Right lobe of liver (tissue), 6 donors: Measurements from ENCODE around the gene TPST1. TPM values are rescaled to one million over a fixed set of nuclear protein-coding genes. Genes with fewer than 3 reads are reported as not detected.

ENCODE experiments used
- ATAC-seq, 4 donors: fragments of 200-7000 bp; cut with Tn5 transposase; one replicate each; pipeline ENCODE4 v1.9.1; 2020; ENCODE audit warnings: mild to moderate bottlenecking in 4 of 4, moderate library complexity in 4 of 4
- DNase-seq, 3 donors: peaks; one replicate each; pipeline ENCODE4 v3.0.0-alpha.2; 2020
- H3K27ac ChIP-seq, 3 donors: fragments of 200-600 bp; one replicate each; pipeline ENCODE4 v1.8.0; 2022
- H3K27me3 ChIP-seq, 2 donors: fragments of 200-600 bp; one replicate each; pipeline ENCODE4 v1.8.0; 2022
- H3K36me3 ChIP-seq, 4 donors: fragments of 200-600 bp; sonication (generic) in 1 of 4; one replicate each; pipeline versions ENCODE4 v1.5.1 to v1.8.0; 2017 to 2022; ENCODE audit warnings: control low read depth in 1 of 4
- H3K4me1 ChIP-seq, 4 donors: fragments of 200-600 bp; sonication (generic) in 1 of 4; one replicate each; pipeline versions ENCODE4 v1.5.1 to v1.8.0; 2017 to 2022; ENCODE audit warnings: control low read depth in 1 of 4
- H3K4me3 ChIP-seq, 3 donors: fragments of 200-600 bp; one replicate each; pipeline ENCODE4 v1.8.0; 2022
- H3K9me3 ChIP-seq, 4 donors: fragments of 200-600 bp; sonication (generic) in 1 of 4; one replicate each; pipeline versions ENCODE4 v1.5.1 to v1.8.0; 2017 to 2022; ENCODE audit warnings: control low read depth in 1 of 4
- CTCF ChIP-seq, 4 donors: fragments of 200-600 bp in 3 of 4; fragments of 450-650 bp in 1 of 4; IDR thresholded peaks; one replicate each; pipeline versions ENCODE4 v1.5.1 to v1.8.0; 2016 to 2022; ENCODE audit warnings: antibody characterized with exemption in 4 of 4, mild to moderate bottlenecking in 2 of 4
- POLR2A ChIP-seq: fragments of 450-650 bp; IDR thresholded peaks from one replicate; pipeline ENCODE4 v1.6.1; 2017; ENCODE audit warnings: antibody characterized with exemption, mild to moderate bottlenecking
- WGBS: methylation state at CpG from one replicate; pipeline ENCODE4 v1.1.6; 2018; ENCODE audit warnings: low coverage, low lambda C conversion rate; ENCODE audit not compliant: insufficient coverage; ENCODE audit errors: missing lambda C conversion rate; 5-methylcytosine and 5-hydroxymethylcytosine counted together
- intact Hi-C, 2 donors: fragments of 100-400 bp; cut with DNase I; formaldehyde crosslinking; loops; one replicate each; pipeline versions ENCODE4 v1.11.2 to v1.14.1; 2022
- total RNA-seq, 6 experiments: library from RNA; depleted of rRNA in 2 of 6; stranded (reverse); fragments of >200 nt in 2 of 6; fragmentation: NEBNext Ultra II Directional in 3 of 6; extraction: Animal tissue kit (Norgen Biotek cat#: 25700) in 3 of 6; gene quantifications; one replicate each; pipeline versions ENCODE4 v1.1.0 to v1.2.4, GENCODE V29; 2016 to 2023
- donor health status: DM: no; HTN: yes; CAD: no.
- donor health status: DM: no; HTN: no; CAD: no.
- donor health status: DM: no; HTN: no; CAD: no.
- donor health status: DM: no; HTN: yes; CAD: no.
- donor health status: DM: no; HTN: yes; CAD: no.

Gene TPST1
- total RNA-seq, 6 experiments from 2014 or later = 18.0 to 40.5 (median 26.3) TPM

- TF ChIP-seq POLR2A (no peak), CTCF (IDR thresholded peaks at IDR 0.05) (no peak)
- H3K9me3 ChIP-seq = peaks cover 0 to 7% (median 0%) of the 10 kb centered on the region in 4 donors
- H3K27ac ChIP-seq = no peak overlapping the region
- H3K36me3 ChIP-seq = no peaks in the 10 kb centered on the region
- ATAC-seq (no peak), DNase-seq (no peak)
- intact Hi-C loops = no loop called here
- H3K27me3 ChIP-seq = no peaks in the 10 kb centered on the region
- H3K4me1 ChIP-seq = peaks cover 0 to 12% (median 0%) of the 10 kb centered on the region in 4 donors
- H3K4me3 ChIP-seq = no peak overlapping the region
These were observed 56.8 kb downstream of the TPST1 start for GRCh38 chr7:66261941-66262340.

DNA sequence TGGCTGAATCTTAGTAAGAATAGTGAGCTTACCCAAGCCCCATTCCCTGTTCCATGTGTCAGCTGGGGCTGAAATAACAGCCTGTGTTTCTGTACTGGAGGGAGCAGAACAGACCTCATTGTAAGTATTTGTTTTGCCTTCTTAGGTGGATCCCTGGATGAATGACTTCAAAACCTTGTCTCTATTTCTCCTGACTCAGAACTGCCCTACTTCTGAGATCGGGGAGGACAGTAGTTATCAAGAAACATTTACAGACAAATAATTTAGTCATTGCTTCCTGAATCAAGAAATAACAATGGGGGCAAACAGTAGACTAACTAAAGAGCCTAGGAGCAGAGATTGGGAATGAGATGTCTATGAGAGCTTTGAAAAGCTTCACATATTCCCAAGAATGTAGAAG, 58.8 kb downstream of the TPST1 start:
- intact Hi-C loops = no loop called here
- no peak overlapping the region for H3K4me3 ChIP-seq
- peaks cover 0 to 7% (median 0%) of the 10 kb centered on the region in 4 donors for H3K9me3 ChIP-seq
- DNase-seq = no peak
- no peaks in the 10 kb centered on the region for H3K27me3 ChIP-seq
- 93% methylated on average over 1 of the region's 1 CpG for WGBS
- TF ChIP-seq CTCF (IDR thresholded peaks at IDR 0.05) (no peak), POLR2A (no peak)
- H3K36me3 ChIP-seq = no peaks in the 10 kb centered on the region
- H3K27ac ChIP-seq = no peak overlapping the region
- peaks cover 0 to 6% (median 0%) of the 10 kb centered on the region in 4 donors for H3K4me1 ChIP-seq
- ATAC-seq = no peak

- TF ChIP-seq POLR2A (no peak), CTCF (IDR thresholded peaks at IDR 0.05) (no peak)
- H3K9me3 ChIP-seq = peaks cover 0 to 7% (median 0%) of the 10 kb centered on the region in 4 donors
- H3K4me1 ChIP-seq = peaks cover 0 to 6% (median 0%) of the 10 kb centered on the region in 4 donors
- H3K27me3 ChIP-seq = no peaks in the 10 kb centered on the region
- intact Hi-C loops = no loop called here
- H3K4me3 ChIP-seq = no peak overlapping the region
- ATAC-seq (peak in 1 of 4 donors; percentile 27), DNase-seq (no peak)
- no peak overlapping the region for H3K27ac ChIP-seq
- WGBS = 100% methylated on average over 1 of the region's 1 CpG
- no peaks in the 10 kb centered on the region for H3K36me3 ChIP-seq
These were observed 60.4 kb downstream of the TPST1 start for GRCh38 chr7:66265566-66265965.

DNA sequence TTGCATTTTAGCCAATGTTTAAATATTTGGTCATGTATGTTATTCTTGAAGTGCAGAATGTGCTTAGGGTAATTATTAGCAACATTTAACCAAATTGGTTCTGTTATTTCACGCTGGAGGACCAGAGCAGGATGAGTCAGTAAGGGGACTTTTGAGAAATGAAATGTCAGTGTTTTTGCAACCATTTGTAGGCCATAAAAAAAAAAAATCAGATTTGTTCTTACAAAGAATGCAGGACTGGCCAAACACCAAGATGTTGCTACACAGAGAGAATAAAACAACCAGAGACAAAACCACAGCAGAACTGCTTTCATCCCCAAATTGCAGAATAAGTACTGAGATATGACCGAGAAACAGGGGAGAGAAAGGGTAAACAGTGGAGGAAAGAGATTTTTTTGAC, 62.1 kb downstream of the TPST1 start:
- Histone ChIP-seq H3K27ac (no peak overlapping the region), H3K36me3 (no peaks in the 10 kb centered on the region), H3K27me3 (no peaks in the 10 kb centered on the region), H3K4me3 (no peak overlapping the region), H3K4me1 (peaks cover 0 to 6% (median 0%) of the 10 kb centered on the region in 4 donors), H3K9me3 (peaks cover 0 to 7% (median 0%) of the 10 kb centered on the region in 4 donors)
- DNase-seq (no peak), ATAC-seq (peak in 3 of 4 donors; percentile 30 to 79 (median 48))
- TF ChIP-seq CTCF (IDR thresholded peaks at IDR 0.05) (no peak), POLR2A (no peak)
- 22% methylated on average over 2 of the region's 2 CpGs for WGBS
- intact Hi-C loops = no loop called here

- Histone ChIP-seq H3K36me3 (no peaks in the 10 kb centered on the region), H3K9me3 (peaks cover 0 to 7% (median 0%) of the 10 kb centered on the region in 4 donors), H3K27ac (no peak overlapping the region), H3K4me3 (no peak overlapping the region), H3K27me3 (no peaks in the 10 kb centered on the region), H3K4me1 (peaks cover 0 to 6% (median 0%) of the 10 kb centered on the region in 4 donors)
- ATAC-seq (no peak), DNase-seq (no peak)
- intact Hi-C loops = no loop called here
- TF ChIP-seq POLR2A (no peak), CTCF (IDR thresholded peaks at IDR 0.05) (no peak)
- 80% methylated on average over 1 of the region's 1 CpG for WGBS
These were observed 64.8 kb downstream of the TPST1 start for GRCh38 chr7:66269978-66270377.
